NCI-H748 treated with DMSO at 0.1 percent for 48 hours (cell line): ENCODE measurements around the gene GIMAP1.

ENCODE experiments used
- DNase-seq: peaks from one replicate; lab custom pipeline; 2025; lab: John Stamatoyannopoulos, UW

GIMAP1 gene

DNA sequence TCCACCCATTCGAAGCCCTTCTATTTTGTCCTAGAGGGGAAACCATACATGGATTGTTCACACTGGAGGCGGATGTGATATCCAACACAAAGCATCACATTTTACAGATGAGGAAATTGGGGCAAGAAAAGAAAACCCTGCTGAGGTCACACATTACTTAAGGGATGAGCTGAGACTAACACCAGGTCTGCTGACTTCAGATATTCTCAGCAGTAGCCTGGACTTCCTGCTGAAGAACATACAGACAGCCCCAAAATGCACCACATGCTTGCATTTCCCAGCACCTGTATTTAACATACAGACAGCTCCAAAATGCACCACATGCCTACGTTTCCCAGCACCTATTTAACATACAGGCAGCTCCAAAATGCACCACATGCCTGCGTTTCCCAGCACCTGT is 32.0 kb downstream of the GIMAP1 start:
- DNase-seq = no peak

GRCh38 chr7:150751702-150752101 is 35.3 kb downstream of the GIMAP1 start:
- DNase-seq = no peak

GRCh38 chr7:150753239-150753638 is 36.8 kb downstream of the GIMAP1 start:
- no peak for DNase-seq

DNA sequence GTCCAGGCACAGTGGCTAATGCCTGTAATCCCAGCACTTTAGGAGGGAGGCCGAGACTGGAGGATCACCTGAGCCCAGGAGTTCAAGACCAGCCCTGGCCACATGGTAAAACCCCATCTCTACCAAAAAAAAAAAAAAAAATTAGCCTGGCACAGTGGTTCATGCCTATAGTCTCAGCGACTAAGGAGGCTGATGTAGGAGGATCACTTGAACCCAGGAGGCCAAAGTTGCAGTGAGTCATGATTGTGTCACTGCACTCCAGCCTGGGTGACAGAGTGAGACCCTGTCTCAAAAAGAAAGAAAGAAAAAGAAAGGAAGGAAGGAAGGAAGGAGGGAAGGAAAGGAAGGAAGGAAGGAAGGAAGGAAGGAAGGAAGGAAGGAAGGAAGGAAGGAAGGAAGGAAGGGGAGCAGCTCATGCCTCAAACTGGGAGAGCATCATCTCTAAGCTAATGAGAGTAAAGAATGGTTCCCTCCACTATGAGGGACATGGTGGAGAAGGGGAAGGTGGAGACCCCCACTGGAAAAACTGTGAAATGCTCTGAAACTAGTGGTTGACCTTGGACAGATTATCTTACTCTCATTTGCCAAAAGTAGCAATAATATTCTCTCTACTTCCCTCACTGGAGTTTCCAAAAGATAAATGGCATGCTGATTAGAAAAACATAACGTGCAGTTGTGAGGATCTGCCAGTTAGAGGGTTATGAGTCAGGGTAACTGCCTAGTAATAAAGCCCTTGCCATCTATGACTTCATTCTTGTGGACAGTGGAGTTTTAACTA is 37.6 kb downstream of the GIMAP1 start:
- DNase-seq = no peak

DNA sequence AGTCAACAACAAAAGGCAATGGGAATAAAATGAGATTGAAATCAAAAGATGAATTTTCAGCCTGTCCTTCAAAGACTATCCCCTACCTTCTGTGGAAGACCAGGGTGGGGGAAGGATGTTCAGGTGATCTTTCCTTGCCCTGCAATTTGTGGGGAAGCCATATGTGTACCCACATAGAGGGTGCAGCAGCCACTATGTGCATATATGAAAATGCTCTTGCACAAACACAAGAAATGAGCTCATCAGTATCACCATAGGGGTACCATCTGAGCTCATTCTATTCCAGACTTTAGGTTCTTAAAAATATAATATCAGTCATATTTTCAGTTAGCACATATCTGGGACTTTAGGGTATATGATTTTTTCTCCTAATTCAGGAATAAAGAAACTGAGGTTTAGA is 38.5 kb downstream of the GIMAP1 start:
- no peak for DNase-seq

DNA sequence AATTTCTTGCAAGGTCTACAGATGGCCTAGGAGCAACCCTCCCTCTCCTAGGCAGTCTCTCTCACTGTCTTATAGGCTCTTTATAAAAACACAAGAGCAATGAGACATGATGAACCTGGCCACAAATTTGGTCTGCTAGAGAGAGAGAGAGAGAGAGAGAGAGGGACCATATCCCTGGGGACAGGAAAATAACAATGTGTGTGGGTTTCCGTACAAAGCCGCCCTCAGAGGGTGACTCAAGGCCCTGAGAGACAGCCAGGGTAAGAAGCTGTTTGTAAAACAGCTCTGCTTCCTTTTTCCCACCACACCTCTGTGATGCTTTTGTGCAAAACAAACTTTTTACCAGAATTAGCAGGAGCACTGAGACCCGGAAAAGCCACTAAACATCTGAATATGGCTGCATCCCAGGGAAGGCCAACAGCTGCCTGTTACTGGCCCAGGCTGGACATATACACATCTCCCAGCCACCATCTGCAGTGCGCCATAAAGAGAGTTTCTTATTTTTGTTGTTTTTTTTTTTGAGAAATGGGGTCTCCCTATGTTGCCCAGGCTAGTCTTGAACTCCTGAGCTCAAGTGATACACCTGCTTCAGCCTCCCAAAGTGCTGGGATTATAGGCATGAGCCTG is 39.2 kb downstream of the GIMAP1 start:
- DNase-seq = no peak

- DNase-seq = no peak
These were observed 39.8 kb downstream of the GIMAP1 start for GRCh38 chr7:150756166-150756565.

DNA sequence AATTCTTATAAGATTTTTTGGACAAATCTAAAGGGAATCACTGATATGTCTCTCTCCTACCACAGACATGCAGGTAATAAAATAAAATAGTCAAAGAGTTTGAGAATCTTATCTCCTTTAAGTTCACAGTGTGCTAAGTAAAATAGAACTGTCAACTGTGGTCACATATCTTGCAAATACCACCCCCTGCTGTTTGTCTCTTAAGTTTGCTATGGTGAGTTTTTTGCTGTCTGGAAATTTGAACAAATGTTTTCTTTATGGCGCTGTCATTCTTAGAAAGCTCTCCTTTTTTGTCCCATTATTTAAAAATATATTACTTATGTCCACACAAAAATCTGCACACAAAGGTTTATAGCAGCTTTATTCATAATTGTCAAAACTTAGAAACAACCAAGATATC is 40.4 kb downstream of the GIMAP1 start:
- no peak for DNase-seq

DNA sequence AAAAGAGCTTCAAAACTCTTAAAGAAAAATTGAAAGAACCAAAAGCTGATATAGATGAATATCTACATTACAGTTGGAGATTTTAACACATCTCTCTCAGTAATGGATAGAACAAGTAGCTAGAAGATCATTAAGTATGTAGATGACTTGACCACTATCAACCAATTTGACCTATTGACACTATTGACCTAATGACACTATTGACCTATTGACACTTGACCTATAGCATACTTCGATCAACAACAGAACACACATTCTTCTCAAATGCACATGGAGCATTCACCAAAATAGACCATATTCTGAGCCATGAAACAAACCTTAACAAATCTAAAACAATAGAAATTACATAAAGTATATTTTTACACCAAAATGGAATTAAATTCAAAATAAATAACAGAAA is 43.1 kb downstream of the GIMAP1 start:
- no peak for DNase-seq

GRCh38 chr7:150766334-150766709 is 49.9 kb downstream of the GIMAP1 start:
- no peak for DNase-seq

- DNase-seq = no peak
These were observed 53.4 kb downstream of the GIMAP1 start for GRCh38 chr7:150769768-150770167.
